Right cardiac atrium (tissue), 5 donors: Measurements from ENCODE around the gene YIF1A. TPM values are rescaled to one million over a fixed set of nuclear protein-coding genes. Genes with fewer than 3 reads are reported as not detected.
"Not testable (repeated sequence)": the region's sequence is repeated elsewhere in the genome, so short reads cannot be mapped to it uniquely, and the experiment has no call there.

Experiments used
- ATAC-seq, 2 donors: fragments of 200-7000 bp; cut with Tn5 transposase; one replicate each; pipeline versions ENCODE4 v1.8.0 to v1.9.1; 2020; ENCODE audit warnings: moderate library complexity in 2 of 2, mild to moderate bottlenecking in 1 of 2
- DNase-seq, 3 donors: peaks; one replicate each; pipeline ENCODE4 v3.0.0-alpha.2; 2020
- H3K27ac ChIP-seq: one replicate; pipeline ENCODE4 v1.5.1; 2013; ENCODE audit warnings: mild to moderate bottlenecking, low read length, control low read depth, moderate library complexity
- H3K27me3 ChIP-seq: one replicate; pipeline ENCODE4 v1.6.1; 2013; ENCODE audit not compliant: control insufficient read depth, insufficient read depth
- H3K4me1 ChIP-seq: one replicate; pipeline ENCODE4 v1.6.1; 2013; ENCODE audit warnings: low read length; ENCODE audit not compliant: control insufficient read depth, insufficient read depth
- H3K4me3 ChIP-seq: one replicate; pipeline ENCODE4 v1.5.1; 2013; ENCODE audit warnings: low read length, control low read depth
- H3K9me3 ChIP-seq: one replicate; pipeline ENCODE4 v1.6.1; 2013; ENCODE audit warnings: low read length; ENCODE audit not compliant: control insufficient read depth
- WGBS: extraction: QIAGEN DNeasy Blood & Tissue Kit; methylation state at CpG from one replicate; pipeline ENCODE4 v1.1.7; 2013; 5-methylcytosine and 5-hydroxymethylcytosine counted together
- intact Hi-C, 4 donors: fragments of 100-400 bp; cut with DNase I; formaldehyde crosslinking; loops; one replicate each; pipeline versions ENCODE4 v1.11.0 to v1.14.0; 2022 to 2023
- polyA plus RNA-seq: library from polyadenylated mRNA; stranded (reverse); fragments of 200-250 nt; gene quantifications from one replicate; pipeline ENCODE4 v1.2.3, GENCODE V29; 2013
- total RNA-seq, 4 donors: library from RNA; stranded (reverse); fragmentation: NEBNext Ultra II Directional; extraction: Animal tissue kit (Norgen Biotek cat#: 25700); gene quantifications; one replicate each; pipeline ENCODE4 v1.2.1, GENCODE V29; 2021
- donor health status: healthy with polysubstance abuse.
- donor health status: DM: no; HTN: yes; CAD: no.
- donor health status: DM: no; HTN: no; CAD: no.
- donor health status: DM: no; HTN: yes; CAD: no; lungs with severe emphysema.
- donor health status: DM: yes; HTN: yes; CAD: no.

YIF1A gene
- total and polyA plus RNA-seq, 5 donors = 48.0 to 65.3 (median 52.2) TPM

GRCh38 chr11:66258473-66258893, 30.5 kb downstream of the YIF1A start:
- WGBS = 6% methylated on average over 28 of the region's 28 CpGs
- intact Hi-C loops = no loop called here
- Histone ChIP-seq H3K4me3 (peak overlapping the region; percentile 88), H3K27me3 (no peaks in the 10 kb centered on the region), H3K9me3 (no peaks in the 10 kb centered on the region), H3K27ac (no peak overlapping the region), H3K4me1 (peaks cover 6% of the 10 kb centered on the region)
- no peak for DNase-seq
- ATAC-seq = peak in 1 of 2 donors; percentile 1

GRCh38 chr11:66253081-66253480, 35.9 kb downstream of the YIF1A start:
- DNase-seq, ATAC-seq, intact Hi-C loops, H3K27me3 ChIP-seq, H3K9me3 ChIP-seq, H3K4me1 ChIP-seq, H3K4me3 ChIP-seq, H3K27ac ChIP-seq: not testable (repeated sequence)
- 53% methylated on average over 6 of the region's 6 CpGs for WGBS

GRCh38 chr11:66251809-66252208, 37.1 kb downstream of the YIF1A start:
- ATAC-seq (no peak), DNase-seq (peak in 1 of 3 donors; percentile 11)
- no peaks in the 10 kb centered on the region for H3K27me3 ChIP-seq
- intact Hi-C loops = no loop called here
- no peak overlapping the region for H3K4me3 ChIP-seq
- H3K4me1 ChIP-seq = peaks cover 1% of the 10 kb centered on the region
- H3K27ac ChIP-seq = no peak overlapping the region
- H3K9me3 ChIP-seq = no peaks in the 10 kb centered on the region
- 70% methylated on average over 7 of the region's 7 CpGs for WGBS

- DNase-seq = no peak
- no peak for ATAC-seq
- no peaks in the 10 kb centered on the region for H3K27me3 ChIP-seq
- no peaks in the 10 kb centered on the region for H3K4me1 ChIP-seq
- H3K27ac ChIP-seq = no peak overlapping the region
- 88% methylated on average over 6 of the region's 6 CpGs for WGBS
- no peak overlapping the region for H3K4me3 ChIP-seq
- intact Hi-C loops = no loop called here
- H3K9me3 ChIP-seq = no peaks in the 10 kb centered on the region
These were observed 40.0 kb downstream of the YIF1A start for GRCh38 chr11:66248903-66249302.

- Histone ChIP-seq H3K4me3 (no peak overlapping the region), H3K4me1 (no peaks in the 10 kb centered on the region), H3K9me3 (no peaks in the 10 kb centered on the region), H3K27ac (no peak overlapping the region), H3K27me3 (no peaks in the 10 kb centered on the region)
- 87% methylated on average over 3 of the region's 3 CpGs for WGBS
- ATAC-seq (no peak), DNase-seq (peak in 1 of 3 donors; percentile 12)
- intact Hi-C loops = no loop called here
These were observed 41.1 kb downstream of the YIF1A start for GRCh38 chr11:66247801-66248200.

GRCh38 chr11:66247295-66247694, 41.6 kb downstream of the YIF1A start:
- ATAC-seq (no peak), DNase-seq (peak in 1 of 3 donors; percentile 4)
- intact Hi-C loops = no loop called here
- 88% methylated on average over 4 of the region's 4 CpGs for WGBS
- H3K9me3 ChIP-seq = no peaks in the 10 kb centered on the region
- H3K27ac ChIP-seq = no peak overlapping the region
- H3K4me1 ChIP-seq = no peaks in the 10 kb centered on the region
- no peaks in the 10 kb centered on the region for H3K27me3 ChIP-seq
- no peak overlapping the region for H3K4me3 ChIP-seq

GRCh38 chr11:66243782-66244535, 45.0 kb downstream of the YIF1A start:
- DNase-seq (peak in 1 of 3 donors; percentile 48), ATAC-seq (no peak)
- Histone ChIP-seq H3K4me3 (no peak overlapping the region), H3K4me1 (no peaks in the 10 kb centered on the region), H3K27ac (no peak overlapping the region), H3K9me3 (no peaks in the 10 kb centered on the region), H3K27me3 (no peaks in the 10 kb centered on the region)
- intact Hi-C loops = no loop called here
- 81% methylated on average over 13 of the region's 13 CpGs for WGBS

GRCh38 chr11:66242095-66242765, 46.7 kb downstream of the YIF1A start:
- Histone ChIP-seq H3K4me3 (no peak overlapping the region), H3K27ac (no peak overlapping the region), H3K9me3 (no peaks in the 10 kb centered on the region), H3K27me3 (no peaks in the 10 kb centered on the region), H3K4me1 (no peaks in the 10 kb centered on the region)
- DNase-seq (peak in 2 of 3 donors; percentile 24 to 59), ATAC-seq (peak in 1 of 2 donors; percentile 19)
- intact Hi-C loops = no loop called here
- WGBS = 65% methylated on average over 14 of the region's 14 CpGs

GRCh38 chr11:66240781-66241136, 48.2 kb downstream of the YIF1A start:
- ATAC-seq = no peak

GRCh38 chr11:66239998-66240780, 48.8 kb downstream of the YIF1A start:
- no peak overlapping the region for H3K27ac ChIP-seq
- H3K27me3 ChIP-seq = no peaks in the 10 kb centered on the region
- DNase-seq (peak in 1 of 3 donors; percentile 32), ATAC-seq (no peak)
- H3K4me1 ChIP-seq = no peaks in the 10 kb centered on the region
- intact Hi-C loops = no loop called here
- no peak overlapping the region for H3K4me3 ChIP-seq
- 85% methylated on average over 25 of the region's 25 CpGs for WGBS
- no peaks in the 10 kb centered on the region for H3K9me3 ChIP-seq

More at GRCh38 chr11:66240781-66241136, 48.2 kb downstream of the YIF1A start:
- no peaks in the 10 kb centered on the region for H3K4me1 ChIP-seq
- intact Hi-C loops = no loop called here
- no peak overlapping the region for H3K4me3 ChIP-seq
- H3K9me3 ChIP-seq = no peaks in the 10 kb centered on the region
- no peak overlapping the region for H3K27ac ChIP-seq
- DNase-seq = peak in 1 of 3 donors; percentile 41
- 83% methylated on average over 9 of the region's 9 CpGs for WGBS
- no peaks in the 10 kb centered on the region for H3K27me3 ChIP-seq

- no peak for ATAC-seq
- intact Hi-C loops = no loop called here
- WGBS = 80% methylated on average over 3 of the region's 3 CpGs
These were observed 49.4 kb downstream of the YIF1A start for GRCh38 chr11:66239511-66239910.

More at GRCh38 chr11:66239511-66239910, 49.4 kb downstream of the YIF1A start:
- no peaks in the 10 kb centered on the region for H3K4me1 ChIP-seq
- no peak overlapping the region for H3K4me3 ChIP-seq
- no peaks in the 10 kb centered on the region for H3K27me3 ChIP-seq
- H3K27ac ChIP-seq = no peak overlapping the region
- no peaks in the 10 kb centered on the region for H3K9me3 ChIP-seq
- DNase-seq = no peak
